Endodermal cell (in vitro differentiated cells): Measurements from ENCODE around the gene MFSD12. TPM values are rescaled to one million over a fixed set of nuclear protein-coding genes. Genes with fewer than 3 reads are reported as not detected.

Source experiments
- DNase-seq: peaks from one replicate; pipeline ENCODE4 v3.0.0-alpha.2; 2017
- H3K27ac ChIP-seq: 2 replicates; pipeline ENCODE4 v1.5.1; 2013; ENCODE audit warnings: mild to moderate bottlenecking, low read depth, low read length, moderate library complexity
- H3K27me3 ChIP-seq: 2 replicates; pipeline ENCODE4 v1.6.1; 2013; ENCODE audit warnings: mild to moderate bottlenecking, low read length, moderate library complexity; ENCODE audit not compliant: insufficient read depth, control insufficient read depth, poor library complexity, severe bottlenecking
- H3K36me3 ChIP-seq: 2 replicates; pipeline ENCODE4 v1.7.0; 2013; ENCODE audit warnings: mild to moderate bottlenecking, low read length, moderate library complexity; ENCODE audit not compliant: control insufficient read depth, insufficient read depth
- H3K4me1 ChIP-seq: one replicate; pipeline ENCODE4 v1.7.0; 2013; ENCODE audit warnings: low read length; ENCODE audit not compliant: control insufficient read depth, insufficient read depth
- H3K4me3 ChIP-seq: 2 replicates; pipeline ENCODE4 v1.5.1; 2013; ENCODE audit warnings: mild to moderate bottlenecking, low read length, moderate library complexity
- H3K9ac ChIP-seq: 2 replicates; pipeline ENCODE4 v1.6.1; 2013; ENCODE audit warnings: mild to moderate bottlenecking, low read length, moderate library complexity; ENCODE audit not compliant: poor library complexity, severe bottlenecking; ENCODE audit errors: extremely low read depth
- H3K9me3 ChIP-seq: 2 replicates; pipeline ENCODE4 v1.6.1; 2013; ENCODE audit warnings: mild to moderate bottlenecking, low read length, moderate library complexity; ENCODE audit not compliant: control insufficient read depth
- H3K27ac Mint-ChIP-seq: 2 replicates; pipeline ENCODE4 v1.8.0; 2020; ENCODE audit warnings: mixed read lengths
- H3K27me3 Mint-ChIP-seq: 2 replicates; pipeline ENCODE4 v1.8.0; 2021; ENCODE audit warnings: mild to moderate bottlenecking, mixed read lengths; ENCODE audit not compliant: insufficient read depth
- H3K36me3 Mint-ChIP-seq: 2 replicates; pipeline ENCODE4 v1.8.0; 2020; ENCODE audit warnings: low read depth, mixed read lengths
- H3K4me1 Mint-ChIP-seq: 2 replicates; pipeline ENCODE4 v1.8.0; 2020; ENCODE audit warnings: mixed read lengths
- H3K4me3 Mint-ChIP-seq: 2 replicates; pipeline ENCODE4 v1.8.0; 2020; ENCODE audit warnings: mild to moderate bottlenecking, moderate library complexity, mixed read lengths
- H3K9me3 Mint-ChIP-seq: 2 replicates; pipeline ENCODE4 v1.8.0; 2020; ENCODE audit warnings: mild to moderate bottlenecking, mixed read lengths
- WGBS, 2 experiments: methylation state at CpG; one replicate each; pipeline versions ENCODE4 v1.1.5 to v1.1.7; 2013; ENCODE audit warnings: missing lambda C conversion rate in 2 of 2, mixed read lengths in 1 of 2; ENCODE audit not compliant: insufficient coverage in 1 of 2, insufficient read length in 1 of 2; 5-methylcytosine and 5-hydroxymethylcytosine counted together
- total RNA-seq, 2 donors: library from RNA; stranded (reverse); fragmentation: NEBNext Ultra II Directional in 1 of 2; extraction: Animal tissue kit (Norgen Biotek cat#: 25700) in 1 of 2; gene quantifications; 2 replicates in 1 of 2; 3 replicates in 1 of 2; pipeline ENCODE4 v1.2.1, GENCODE V29; 2021
- TF ChIP-seq, protein P1 (sequence below): fragments of 200-600 bp; sonication (generic); conservative IDR thresholded peaks from 2 replicates; pipeline ENCODE4 v1.5.0; 2021; ENCODE audit warnings: antibody characterized with exemption, mild to moderate bottlenecking

The MFSD12 gene
- total RNA-seq, 2 donors from 2014 or later, result 48.2 to 62.4 TPM

DNA sequence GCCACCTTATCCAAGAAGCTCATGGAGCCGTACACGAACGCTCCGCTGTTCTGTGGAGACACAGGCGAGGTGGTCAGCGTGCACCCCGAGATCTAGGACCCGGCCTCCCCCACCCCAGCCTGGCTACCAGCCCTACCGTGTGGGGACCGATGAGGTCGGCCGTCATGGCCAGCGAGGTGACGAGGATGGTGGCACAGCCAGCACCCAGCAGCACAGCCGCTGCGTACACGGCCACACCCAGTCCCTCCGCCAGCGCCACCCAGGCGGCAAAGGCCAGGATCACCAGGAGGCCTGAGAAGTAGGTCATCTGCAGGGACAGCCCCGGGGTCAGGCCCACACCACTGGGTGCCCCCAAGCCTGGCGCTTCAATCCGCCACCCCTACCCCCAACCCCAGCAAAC, 11.3 kb downstream of the MFSD12 start:
- H3K9ac ChIP-seq, result no peak overlapping the region
- no peaks in the 10 kb centered on the region for H3K9me3 Mint-ChIP-seq
- H3K36me3 Mint-ChIP-seq, result peaks cover 14% of the 10 kb centered on the region
- no peak overlapping the region for H3K27ac ChIP-seq
- no peak overlapping the region for H3K4me3 ChIP-seq
- no peaks in the 10 kb centered on the region for H3K4me1 Mint-ChIP-seq
- H3K27me3 ChIP-seq, result no peaks in the 10 kb centered on the region
- no peak overlapping the region for H3K4me3 Mint-ChIP-seq
- no peaks in the 10 kb centered on the region for H3K4me1 ChIP-seq
- H3K9me3 ChIP-seq, result no peaks in the 10 kb centered on the region
- H3K27me3 Mint-ChIP-seq, result no peaks in the 10 kb centered on the region
- 97% methylated on average over 10 to 23 of the region's 23 CpGs for WGBS, 2 experiments
- TF ChIP-seq, protein P1, sequence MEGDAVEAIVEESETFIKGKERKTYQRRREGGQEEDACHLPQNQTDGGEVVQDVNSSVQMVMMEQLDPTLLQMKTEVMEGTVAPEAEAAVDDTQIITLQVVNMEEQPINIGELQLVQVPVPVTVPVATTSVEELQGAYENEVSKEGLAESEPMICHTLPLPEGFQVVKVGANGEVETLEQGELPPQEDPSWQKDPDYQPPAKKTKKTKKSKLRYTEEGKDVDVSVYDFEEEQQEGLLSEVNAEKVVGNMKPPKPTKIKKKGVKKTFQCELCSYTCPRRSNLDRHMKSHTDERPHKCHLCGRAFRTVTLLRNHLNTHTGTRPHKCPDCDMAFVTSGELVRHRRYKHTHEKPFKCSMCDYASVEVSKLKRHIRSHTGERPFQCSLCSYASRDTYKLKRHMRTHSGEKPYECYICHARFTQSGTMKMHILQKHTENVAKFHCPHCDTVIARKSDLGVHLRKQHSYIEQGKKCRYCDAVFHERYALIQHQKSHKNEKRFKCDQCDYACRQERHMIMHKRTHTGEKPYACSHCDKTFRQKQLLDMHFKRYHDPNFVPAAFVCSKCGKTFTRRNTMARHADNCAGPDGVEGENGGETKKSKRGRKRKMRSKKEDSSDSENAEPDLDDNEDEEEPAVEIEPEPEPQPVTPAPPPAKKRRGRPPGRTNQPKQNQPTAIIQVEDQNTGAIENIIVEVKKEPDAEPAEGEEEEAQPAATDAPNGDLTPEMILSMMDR, result no peak
- peaks cover 14% of the 10 kb centered on the region for H3K36me3 ChIP-seq
- no peak overlapping the region for H3K27ac Mint-ChIP-seq
- DNase-seq, result no peak

GRCh38 chr19:3545669-3546034, 11.7 kb downstream of the MFSD12 start:
- Histone ChIP-seq H3K36me3 (peaks cover 14% of the 10 kb centered on the region), H3K4me1 (no peaks in the 10 kb centered on the region), H3K4me3 (no peak overlapping the region), H3K27me3 (no peaks in the 10 kb centered on the region), H3K27ac (no peak overlapping the region), H3K9me3 (no peaks in the 10 kb centered on the region), H3K9ac (no peak overlapping the region)
- H3K36me3 Mint-ChIP-seq, result peaks cover 11% of the 10 kb centered on the region
- no peaks in the 10 kb centered on the region for H3K4me1 Mint-ChIP-seq
- WGBS, 2 experiments, result 92% methylated on average over 9 to 10 of the region's 10 CpGs
- no peaks in the 10 kb centered on the region for H3K9me3 Mint-ChIP-seq
- no peak for DNase-seq
- TF ChIP-seq, protein P1, result no peak
- H3K27me3 Mint-ChIP-seq, result no peaks in the 10 kb centered on the region
- no peak overlapping the region for H3K4me3 Mint-ChIP-seq
- no peak overlapping the region for H3K27ac Mint-ChIP-seq

- DNase-seq, result peak; percentile 97
- Histone ChIP-seq H3K36me3 (peaks cover 14% of the 10 kb centered on the region), H3K27me3 (no peaks in the 10 kb centered on the region), H3K4me1 (no peaks in the 10 kb centered on the region), H3K9me3 (no peaks in the 10 kb centered on the region), H3K27ac (no peak overlapping the region), H3K4me3 (no peak overlapping the region), H3K9ac (no peak overlapping the region)
- WGBS, 2 experiments, result 43 to 77% methylated on average over 10 to 30 of the region's 30 CpGs
- Mint-ChIP-seq H3K27ac (no peak overlapping the region), H3K9me3 (no peaks in the 10 kb centered on the region), H3K27me3 (no peaks in the 10 kb centered on the region), H3K36me3 (peaks cover 11% of the 10 kb centered on the region), H3K4me1 (no peaks in the 10 kb centered on the region), H3K4me3 (no peak overlapping the region)
- TF ChIP-seq, protein P1, result peak; percentile 98
These were observed 12.4 kb downstream of the MFSD12 start for GRCh38 chr19:3544742-3545668.
